Stimulated activated CD4-positive, alpha-beta T cell treated with anti-CD3 and anti-CD28 coated beads, TNF-alpha, amount 100 ng/mL, for 24 hours (primary cell): ENCODE measurements around the gene UNC5B.

ENCODE experiments used
- DNase-seq, 3 experiments: peaks; one replicate each; pipeline ENCODE4 v3.0.0-alpha.2; 2020; ENCODE audit warnings: low read depth in 3 of 3

The UNC5B gene

DNA sequence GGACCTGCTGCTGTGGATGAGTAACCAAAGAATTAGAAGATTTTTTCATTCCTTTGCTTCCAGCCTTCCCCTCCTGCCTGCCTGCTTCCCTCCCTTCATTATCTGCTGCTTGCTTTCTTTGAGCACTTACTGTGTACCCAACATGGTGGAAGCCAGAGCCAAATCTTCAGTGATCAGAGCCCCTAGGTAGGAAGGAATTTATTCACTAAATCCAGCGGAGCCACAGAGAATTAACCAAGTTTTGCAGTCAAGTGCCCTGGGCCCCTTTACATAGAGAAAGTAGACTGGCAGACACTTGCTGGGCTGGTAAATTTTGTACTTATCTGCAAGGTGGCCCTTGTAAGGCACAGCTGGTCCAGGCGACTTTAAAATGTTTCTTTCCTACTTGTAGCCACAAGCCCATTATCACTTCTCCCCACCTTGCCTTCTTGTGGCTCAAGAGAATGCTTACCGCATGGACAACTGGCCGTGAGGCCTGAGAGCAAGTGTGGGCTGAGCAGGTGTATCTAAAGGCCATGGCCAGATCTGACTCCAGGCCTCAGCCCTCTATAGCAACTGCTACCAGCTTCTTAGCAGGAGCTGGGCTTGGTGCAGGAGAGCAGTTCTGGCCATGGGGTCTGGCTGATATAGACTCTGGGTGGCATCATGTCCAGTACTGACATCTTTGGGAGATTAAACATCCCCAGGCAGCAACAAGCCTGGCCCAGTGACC is 11.1 kb downstream of the UNC5B start:
- DNase-seq, result no peak

DNA sequence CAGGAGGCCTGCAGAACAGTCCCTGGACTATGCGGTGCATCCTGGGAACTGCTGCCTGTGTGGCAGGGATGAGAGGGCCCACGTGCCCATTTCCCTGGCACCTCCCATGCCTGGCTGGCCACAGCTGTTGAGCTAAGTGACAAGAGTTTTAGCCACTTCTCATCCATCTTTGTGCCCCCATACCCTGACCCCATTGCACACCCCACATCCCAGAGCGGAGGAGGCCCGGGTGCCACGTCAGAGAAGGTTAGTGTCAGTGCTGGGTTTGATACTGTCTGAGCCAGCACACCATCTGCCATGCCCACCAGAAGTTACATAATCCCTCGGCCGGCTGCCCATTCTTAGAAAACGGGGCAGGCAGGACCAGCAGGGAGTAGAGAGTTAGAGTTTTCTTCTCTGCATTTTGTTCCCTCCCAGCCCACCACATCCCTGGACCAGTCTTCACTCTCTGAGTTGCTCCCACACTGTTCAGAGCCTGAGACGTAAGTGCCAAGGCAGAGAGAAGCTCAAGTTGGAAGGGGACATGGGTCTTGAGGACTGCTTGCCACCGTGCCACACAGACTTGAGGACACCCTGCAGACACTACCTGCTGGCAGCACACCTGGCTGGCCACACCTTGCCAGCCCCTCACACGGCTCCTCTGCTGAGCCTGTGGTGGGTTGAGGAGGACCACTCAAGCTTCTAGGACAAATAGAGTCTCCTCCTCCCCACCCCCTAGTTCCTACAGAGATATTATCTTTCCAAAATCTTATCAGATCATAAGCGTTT is 13.1 kb downstream of the UNC5B start:
- DNase-seq, result no peak

DNA sequence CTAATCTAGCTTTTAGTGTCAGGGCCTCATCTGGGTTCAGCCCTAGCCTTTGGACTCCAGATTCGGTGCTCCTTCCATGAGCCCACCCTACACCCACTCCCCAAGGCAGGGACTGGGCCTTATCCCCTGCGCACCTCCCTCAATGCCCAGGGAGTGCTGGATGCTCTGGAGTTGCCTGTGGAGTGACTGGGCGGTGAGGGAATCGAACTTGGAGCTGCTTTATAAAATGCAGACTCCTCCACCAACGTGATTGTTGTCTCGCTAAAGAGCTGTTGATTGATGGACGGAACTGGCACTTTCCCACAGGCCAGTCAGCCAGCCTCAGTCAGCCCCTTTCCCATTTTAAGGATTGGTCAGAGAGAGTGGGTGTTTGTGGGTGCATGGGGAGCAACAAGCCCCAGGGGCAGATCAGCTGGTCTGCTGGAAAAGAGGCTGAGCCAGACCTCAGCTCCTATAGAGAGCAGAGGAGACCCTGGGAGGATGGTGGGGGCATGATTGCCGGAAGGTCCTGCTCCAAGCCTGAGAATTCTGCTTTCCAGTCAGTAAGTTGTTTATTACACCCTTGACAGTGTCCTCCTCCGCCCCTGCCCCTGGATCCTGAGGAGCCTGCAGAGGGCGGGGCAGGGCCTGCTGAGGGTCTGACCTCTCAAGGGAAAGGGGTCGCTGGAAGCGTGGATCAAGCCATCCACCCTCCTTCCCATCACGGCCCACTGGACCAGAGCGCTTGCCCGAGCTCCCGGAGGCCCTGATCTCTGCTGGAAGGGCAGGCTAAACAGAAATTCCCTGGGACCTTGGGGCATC is 16.7 kb downstream of the UNC5B start:
- DNase-seq, result no peak

DNA sequence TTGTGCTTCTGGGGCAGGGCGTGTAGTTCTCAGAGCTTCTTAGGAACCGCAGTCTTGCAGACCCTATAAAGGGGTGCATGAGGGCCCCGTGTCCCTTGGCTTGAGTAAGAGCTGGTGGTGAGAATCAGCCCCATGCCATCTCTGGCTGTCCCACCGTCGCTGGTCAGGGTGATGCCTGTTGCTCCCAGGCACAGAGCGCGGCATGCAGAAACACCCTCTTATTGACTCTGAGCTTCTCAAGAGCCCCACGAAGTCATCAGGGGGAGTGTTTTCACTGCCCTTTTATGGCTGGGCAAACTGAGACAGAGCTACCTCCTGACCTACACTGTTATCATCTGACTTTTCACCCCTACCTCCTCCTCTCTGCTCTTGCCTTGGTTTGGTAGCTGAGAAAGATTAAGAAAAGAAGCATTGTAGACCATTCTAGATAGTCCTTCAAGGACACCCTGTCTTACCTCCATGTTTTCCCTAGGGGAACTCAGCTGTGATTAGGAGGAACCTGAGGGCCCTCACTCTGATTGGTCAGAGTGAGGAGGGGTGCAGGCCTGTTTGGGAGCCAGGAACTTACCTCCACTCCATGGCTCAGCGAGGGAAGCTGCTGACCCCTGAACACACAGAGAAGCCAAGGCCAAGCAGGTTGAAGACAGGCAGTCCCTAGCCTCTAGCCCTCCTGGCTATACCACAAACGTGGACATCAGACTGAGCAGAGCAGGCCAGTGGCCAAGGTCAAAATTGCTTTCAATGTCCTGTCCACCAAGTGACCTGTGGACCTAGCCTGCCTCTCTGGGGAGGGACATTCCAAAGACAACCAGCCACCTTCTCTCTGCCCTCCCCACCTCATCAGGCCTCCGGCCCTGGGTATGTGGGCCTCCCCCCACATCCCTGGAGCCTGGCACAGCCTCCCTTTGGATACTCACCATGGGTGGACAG is 17.6 kb downstream of the UNC5B start:
- DNase-seq, result no peak

DNA sequence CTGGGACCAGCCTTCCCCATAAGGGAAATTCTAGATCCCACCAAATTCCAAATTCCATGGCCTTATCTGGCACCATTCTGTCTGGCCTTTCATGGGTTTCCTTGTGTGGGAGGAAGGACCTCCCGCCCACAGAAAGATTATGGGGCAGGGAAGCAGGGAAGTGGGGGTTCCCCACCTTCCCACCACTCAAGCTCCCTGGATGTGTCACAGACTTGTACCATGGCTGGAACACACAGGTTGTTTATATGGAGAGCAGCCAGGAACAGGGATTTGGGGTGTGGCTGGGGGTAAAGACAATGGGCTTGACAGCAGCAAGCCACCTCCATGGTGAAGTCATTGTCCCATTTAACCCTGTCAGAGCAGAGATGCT is 18.3 kb downstream of the UNC5B start:
- no peak for DNase-seq

DNA sequence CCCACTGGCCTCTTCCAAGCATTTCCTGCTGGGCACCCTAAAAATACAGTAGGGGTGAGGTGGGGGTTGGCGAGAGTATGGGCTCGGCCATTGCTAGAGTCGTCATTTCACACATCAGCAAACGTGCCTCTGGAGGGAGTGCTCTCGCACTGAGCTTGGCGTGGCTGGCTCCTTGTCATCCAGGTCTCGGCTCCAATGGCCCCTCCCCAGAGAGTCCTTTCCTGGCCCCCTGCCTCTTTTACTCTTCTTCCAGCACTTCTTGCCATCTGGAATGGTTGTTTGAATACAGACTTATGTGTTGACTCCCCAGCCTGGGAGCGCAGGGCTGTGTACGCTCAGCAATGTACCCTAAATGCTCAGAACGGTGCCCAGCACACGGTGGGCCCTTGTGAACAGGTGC is 18.8 kb downstream of the UNC5B start:
- DNase-seq, result no peak

DNA sequence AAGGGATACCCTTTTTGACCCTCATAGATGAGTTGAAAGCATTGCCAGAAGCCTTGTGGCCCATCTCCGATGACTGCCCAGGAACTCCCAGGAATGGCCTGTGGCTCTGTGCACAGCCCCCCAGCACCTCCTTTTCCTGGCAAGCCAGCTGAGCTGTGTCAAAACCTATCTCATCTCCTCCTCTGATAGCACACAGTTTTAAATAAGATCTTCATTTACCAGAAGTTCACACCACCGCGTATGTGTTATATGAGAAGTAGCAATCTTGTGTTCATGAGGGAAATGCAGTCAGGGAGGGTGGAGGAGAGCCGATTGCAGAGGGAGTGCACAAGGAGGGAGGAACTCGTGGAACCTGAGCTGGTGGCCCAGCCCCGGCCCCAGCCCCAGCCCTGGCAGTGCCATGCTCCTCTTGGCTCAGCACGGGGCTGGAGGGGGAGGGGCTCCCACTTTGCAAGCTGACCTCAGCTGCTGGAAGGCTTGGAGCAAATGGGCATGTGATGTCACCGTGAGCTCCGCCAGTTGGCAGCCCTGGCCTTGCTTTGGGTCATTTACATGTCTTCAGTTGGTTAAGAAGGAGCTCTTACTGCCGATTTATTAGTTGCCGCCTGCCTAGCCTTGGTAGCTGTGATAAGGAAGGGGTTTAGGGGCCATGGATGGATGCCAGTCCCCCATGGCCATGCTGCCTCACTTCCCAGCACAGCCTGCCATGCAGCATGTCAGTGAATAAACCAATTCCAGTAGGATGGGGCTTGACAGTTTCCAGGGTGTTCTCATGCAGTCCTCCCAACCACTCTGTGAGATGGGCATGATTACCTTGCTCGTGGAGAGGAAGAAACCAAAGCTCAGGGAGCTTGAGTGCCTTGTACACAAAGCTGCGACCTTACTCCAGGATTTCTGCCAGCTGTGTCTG is 20.0 kb downstream of the UNC5B start:
- no peak for DNase-seq

DNA sequence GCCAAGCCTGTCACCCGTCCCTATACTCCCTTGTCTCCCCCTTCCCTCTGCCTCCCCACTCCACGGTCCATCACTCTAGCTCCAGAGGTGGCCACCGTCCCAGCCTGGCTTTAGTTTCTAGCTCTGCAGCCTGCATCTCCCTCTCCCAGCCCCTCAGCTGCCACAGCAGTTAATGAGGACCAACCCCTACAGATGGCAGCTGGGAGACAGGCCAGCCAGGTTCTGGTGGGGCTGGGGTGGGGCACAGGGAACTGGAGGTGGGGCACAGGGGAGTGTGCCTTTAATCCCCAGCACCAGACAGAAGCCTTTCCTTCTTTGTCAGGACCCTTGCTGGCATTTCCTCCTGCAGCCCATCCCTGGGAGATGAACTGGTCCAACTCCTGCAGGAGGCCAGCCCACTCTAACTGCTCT is 21.1 kb downstream of the UNC5B start:
- DNase-seq, result no peak

DNA sequence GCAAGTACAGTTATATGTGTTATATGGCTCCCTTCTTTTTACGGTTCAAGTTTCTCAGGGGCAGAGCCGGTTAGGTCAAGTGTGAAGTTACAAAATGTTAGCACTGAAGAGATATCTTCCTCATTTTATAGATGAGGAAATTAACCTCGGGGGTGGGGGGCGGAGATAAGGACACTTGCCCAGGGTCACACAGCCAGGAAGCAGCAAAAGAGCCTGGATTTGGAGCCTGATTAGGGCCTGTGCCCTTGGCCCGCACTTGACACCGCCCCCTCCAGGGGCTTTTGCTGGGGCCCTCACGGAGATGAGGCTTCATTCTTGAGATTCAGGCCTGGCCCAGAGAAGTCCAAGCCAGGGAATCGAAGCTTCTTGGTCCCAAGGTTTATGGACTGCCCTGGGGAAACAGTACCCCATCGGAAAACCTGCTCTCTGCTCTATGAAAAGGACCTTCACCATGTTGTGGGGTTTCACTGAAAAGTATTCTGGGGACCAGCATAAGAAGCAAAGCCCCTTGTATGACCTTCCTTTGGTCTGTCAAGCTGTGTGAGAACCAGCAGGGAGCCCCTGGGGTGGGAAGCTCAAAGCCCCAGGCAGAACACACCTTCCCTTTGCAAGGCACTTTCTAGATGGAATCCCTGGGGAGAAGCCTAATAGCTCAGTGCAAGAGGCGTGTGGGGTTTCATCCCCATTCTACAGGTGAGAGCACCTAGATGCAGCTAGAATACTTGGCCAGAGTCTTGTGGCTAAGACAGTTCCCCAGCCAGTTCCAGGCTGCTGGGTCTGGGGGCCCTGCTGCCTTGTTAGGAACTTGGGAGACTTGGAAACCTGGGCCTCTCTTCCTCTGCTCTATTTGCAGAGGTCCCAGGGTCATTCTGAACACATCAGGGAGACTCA is 21.9 kb downstream of the UNC5B start:
- DNase-seq, result no peak

DNA sequence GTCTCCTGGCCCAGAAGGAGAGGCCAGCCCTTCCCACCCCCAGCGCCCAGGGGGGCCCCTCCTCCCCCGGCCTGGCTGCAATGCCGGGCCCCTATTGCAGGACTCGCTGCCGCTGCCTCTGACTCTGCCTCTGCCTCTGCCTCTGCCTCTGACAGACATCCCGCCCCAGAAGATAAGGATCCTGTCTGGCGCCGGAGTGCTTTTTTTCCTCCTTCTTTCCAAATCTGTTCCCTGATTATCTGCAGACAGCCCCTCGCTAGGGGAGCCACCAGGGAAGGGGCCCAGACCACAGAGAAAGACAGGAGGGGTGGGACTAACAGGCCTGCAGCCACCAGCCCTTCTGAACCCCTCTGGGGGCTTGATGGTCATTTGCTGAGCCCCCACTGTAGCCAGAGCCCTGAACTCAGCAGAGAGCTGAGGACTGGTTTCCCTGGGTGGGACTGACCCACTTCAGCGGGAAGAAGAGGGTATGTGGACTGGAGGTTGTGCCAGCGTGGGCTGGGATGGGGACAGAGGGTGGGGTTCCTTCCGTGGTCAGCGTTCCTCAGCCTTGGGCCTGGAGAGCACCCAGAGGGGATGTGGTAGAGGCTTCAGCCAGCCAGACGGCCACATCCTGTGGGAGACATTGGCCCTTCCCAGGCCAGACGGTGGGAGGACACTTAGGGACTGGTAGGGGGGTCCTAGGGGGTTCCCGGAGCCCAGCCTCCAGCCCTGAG is 22.8 kb downstream of the UNC5B start:
- no peak for DNase-seq

DNA sequence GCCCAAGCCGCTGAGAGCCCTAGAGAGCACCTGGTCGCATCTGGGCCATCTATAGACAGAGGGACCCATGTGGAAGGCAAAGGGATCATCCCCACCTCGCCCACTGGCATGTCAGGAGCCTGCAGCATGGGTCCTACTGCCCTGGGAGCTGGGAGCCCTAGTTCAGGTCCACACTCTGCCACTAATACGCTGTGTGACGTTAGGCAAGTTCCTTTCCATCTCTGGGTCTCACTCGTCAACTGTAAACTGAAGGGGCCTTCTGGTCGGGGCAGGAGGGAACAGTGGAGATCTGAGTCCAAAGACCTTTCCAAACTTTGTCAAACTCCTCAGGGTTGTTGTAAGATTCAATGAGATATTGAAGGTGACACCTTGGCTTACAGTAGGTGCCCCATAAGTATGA is 23.4 kb downstream of the UNC5B start:
- DNase-seq, result no peak

DNA sequence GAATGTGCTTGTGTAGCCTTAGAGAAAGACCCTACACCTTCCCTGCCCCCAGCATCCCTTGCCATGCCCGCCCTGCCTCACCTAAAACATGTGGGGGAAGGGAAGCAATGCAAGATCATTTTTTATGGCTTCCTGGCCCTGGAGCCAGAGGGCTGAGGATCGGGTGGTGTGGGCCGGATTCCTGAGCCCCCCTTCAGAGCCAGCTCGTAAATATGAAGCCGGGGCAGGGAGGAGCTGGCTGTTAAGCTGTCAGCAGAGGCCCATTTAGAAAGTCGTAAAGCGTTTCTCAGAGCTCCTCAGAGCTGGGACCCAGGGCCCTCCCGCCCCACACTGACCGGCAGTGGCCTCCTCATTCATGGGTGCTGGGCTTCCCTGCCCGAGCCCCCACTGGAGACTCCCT is 23.9 kb downstream of the UNC5B start:
- DNase-seq, result no peak

DNA sequence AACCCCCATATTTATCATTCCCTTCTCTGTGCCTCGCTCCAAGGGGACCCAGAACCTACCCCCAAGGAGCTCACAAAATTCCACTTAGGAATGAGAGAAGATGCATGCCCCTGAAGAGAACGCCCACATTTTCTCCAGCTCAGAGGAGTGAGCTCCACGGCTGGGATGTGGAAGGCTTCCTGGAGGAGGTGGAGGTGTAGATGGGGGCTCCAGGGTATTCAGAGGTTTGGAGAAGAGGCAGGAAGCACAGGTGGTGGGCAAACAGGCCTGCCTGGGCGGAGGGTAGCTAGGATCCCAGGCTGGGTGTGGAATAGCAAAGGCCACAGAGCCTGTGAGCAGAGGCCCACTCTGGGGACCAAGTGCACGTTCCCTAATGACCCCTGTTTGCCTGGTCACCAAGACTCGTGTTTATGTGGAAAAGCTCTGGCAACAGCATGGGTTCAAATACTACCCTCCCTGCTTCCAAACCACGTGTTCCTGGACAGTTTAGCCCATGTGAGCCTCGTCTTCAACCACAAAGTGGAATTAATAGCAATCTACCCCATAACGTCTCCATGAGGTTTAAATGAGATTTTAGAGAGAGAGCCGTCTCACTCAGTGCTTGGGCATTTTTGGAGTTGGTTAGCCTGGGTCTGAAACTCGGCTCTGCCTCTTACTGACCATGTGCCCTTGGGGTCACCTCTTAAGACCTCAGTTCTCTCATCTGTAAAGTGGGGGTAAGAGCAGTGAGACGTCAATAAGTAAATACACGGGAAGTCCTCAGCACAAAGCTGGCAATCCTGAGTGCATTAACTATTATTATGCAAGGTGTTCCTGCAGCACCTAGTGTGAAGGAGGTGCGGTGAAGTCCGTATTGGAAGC is 24.7 kb downstream of the UNC5B start:
- DNase-seq, result no peak

DNA sequence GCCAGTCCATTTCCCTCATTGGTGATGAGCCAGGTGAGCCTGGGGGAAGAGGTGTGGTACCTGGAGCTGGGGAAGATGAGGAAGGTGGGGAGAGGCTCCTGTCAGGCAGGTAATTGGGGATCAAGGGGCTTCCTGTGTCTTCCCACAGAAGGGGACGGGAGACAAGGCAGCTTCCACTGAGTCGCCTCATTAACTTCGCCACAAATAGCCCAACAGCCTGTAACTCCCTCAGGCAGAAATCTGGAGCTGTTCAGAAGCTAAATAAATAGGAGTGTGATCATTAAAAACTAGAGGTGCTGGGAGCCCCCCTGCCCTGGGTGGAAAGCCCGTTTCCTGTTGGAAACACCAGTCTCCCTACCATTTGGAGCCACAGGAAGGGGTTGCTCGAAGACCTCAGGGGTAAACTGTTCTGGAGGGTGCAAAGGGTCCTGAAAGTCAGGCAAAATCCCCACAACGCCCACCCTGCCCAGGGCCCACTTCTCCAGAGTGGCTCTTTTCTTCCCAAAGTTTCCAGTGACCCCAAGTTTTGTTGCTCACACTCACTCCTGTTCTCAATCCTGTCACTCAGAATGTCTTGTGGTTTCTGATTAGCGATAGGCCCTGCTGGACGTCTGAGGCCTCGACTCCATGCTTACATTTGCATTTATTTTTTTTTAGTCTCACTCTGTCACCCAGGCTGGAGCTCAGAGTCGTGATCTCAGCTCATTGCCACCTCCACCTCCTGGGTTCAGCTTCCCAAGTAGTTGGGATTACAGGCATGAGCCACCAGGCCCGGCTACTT is 25.7 kb downstream of the UNC5B start:
- no peak for DNase-seq

DNA sequence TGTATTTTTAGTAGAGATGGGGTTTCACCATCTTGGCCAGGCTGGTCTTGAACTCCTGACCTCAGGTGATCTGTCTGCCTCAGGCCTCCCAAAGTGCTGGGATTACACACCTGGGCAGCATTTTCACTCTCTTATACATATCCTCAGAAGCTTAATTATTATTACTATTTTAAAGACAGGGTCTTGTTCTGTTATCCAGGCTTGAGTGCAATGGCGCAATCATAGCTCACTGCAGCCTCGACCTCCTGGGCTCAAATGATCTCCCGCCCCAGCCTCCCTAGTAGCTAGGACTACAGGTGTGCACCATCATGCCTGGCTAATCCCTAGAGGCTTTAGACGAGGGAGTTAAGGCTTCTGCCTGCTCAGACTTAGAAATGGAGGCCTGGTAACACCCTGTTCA is 26.3 kb downstream of the UNC5B start:
- DNase-seq, result no peak

DNA sequence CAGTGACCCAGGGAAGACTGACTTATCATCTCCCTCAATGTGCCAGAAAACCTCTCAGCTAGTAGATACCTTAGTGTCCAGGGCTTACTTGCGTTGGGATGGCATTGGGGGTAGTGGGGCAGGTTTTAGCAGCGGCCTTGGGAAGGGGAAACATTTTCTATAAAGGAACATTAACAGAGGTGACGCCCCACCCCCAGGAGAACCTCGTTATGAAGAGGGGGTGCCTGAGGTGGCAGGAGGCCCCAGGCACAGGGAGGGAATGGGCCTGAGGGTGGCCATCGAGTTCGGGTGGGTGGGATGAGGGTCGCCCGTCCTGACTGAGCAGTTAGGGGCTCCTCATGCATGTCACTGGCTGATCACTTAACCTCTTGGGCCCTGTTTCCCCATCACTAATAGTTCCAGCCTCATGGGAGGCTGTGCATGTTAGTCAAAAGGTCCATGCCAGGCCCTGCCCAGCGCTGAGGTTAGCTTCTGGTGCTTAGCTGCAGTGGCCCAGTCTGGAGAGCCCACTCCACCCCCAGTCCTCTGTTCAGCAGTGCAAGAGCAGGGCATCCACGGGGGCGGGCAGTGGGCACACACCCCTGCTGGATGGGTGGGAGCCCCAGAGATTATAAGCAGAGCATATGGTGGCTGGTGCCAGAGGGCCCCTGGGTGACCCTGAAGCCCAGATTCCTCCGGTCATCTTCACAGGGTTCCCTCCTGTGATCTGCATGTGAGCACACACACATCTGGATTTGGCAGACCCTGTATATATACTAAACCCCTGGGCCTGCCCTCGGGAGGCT is 27.0 kb downstream of the UNC5B start:
- DNase-seq, result no peak
